Stimulated activated CD4-positive, alpha-beta T cell treated with anti-CD3 and anti-CD28 coated beads, Interleukin-1b, Interleukin-23, amount 100 ng/mL, for 4 hours (primary cell): ENCODE measurements around the gene SEMA3B.

Experiments
- DNase-seq, 2 donors: peaks; one replicate each; pipeline ENCODE4 v3.0.0-alpha.2; 2020; ENCODE audit warnings: low read depth in 2 of 2

SEMA3B gene

DNA sequence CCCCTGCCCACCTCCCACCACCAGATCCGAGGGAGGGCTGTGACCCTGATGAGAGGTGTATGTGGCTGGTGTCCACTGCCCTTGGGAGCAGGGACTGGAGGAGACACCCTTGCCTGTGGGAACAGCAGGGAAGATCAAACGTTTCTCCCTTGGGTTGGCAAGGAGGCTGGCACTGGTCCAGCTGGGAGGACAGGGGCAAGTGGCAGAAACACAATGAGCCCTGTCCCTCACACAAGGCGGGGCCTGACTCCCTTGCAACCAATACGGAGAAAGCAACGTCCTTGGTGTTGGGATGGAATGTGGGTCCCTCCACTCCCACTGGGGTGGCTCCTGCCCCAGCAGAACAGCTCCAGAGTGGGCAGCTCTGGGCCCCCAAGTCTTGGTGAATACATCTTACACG, 48.4 kb downstream of the SEMA3B start:
- DNase-seq = no peak

DNA sequence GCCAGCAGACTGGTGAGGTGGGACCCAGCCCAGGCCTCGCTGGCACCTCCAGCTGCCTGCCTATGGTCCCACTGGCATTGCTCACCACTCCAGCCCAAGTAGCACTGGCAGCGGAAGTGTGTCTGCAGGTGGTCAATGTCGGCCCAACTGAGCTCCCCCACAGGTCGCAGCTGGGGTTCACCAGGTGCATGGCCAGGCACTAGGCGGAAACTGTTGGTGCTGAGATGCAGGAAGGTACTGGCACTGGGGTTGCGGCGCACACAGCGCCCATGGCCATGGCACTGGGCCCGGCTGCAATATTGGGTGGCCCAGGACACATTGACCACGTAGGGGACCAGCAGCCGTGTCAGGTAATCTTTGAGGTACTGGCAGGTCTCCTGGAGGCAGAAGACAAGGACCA, 49.2 kb downstream of the SEMA3B start:
- DNase-seq = no peak

DNA sequence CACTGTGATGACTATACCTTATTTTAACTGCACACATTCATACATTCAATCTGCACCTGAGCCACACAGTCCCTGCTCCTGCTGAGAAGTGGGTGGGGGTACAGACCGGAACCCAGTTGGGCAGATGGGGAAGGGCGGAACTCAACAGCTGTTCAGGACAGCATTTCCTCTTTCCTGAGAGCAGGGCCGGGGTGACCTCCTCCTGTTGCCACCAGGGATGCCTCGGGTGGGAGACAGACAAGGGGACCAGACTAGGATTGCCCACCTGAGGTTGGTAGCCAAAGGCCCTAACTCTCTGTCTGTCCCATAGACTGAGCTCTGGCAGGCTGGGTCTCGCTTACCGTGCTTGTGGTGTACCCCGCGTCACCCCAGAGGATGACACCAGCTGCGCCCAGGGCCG, 49.7 kb downstream of the SEMA3B start:
- no peak for DNase-seq

- no peak for DNase-seq
These were observed 50.4 kb downstream of the SEMA3B start for GRCh38 chr3:50319181-50319893.

GRCh38 chr3:50319894-50320625, 51.1 kb downstream of the SEMA3B start:
- DNase-seq = no peak

DNA sequence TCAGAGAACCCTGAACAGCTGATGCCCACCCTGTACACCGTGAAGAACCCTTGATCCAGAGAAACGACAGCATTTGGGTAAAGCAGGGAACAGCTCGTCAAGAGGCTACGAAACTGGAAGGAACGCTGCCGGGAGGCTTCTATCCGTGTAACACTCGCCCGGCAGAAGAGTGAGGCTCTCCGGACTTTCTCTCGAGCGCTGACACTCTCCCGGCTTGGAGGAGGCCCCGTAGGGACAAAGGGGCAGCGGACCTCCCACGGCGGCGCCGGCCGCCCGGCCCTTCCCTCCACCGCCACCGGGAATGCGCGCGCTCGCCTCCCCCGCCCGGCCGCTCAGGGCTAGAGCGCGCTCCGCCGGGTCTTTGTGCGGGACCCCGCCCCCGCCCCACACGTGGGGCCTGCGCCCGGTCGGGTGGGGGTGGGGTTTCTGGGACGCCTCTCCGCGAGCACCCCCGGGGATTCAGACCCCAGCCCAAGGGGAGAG, 51.9 kb downstream of the SEMA3B start:
- DNase-seq = peak; percentile 54 to 63

- DNase-seq = peak; percentile 68 to 75
These were observed 52.6 kb downstream of the SEMA3B start for GRCh38 chr3:50321336-50322114.

- no peak for DNase-seq
These were observed 53.1 kb downstream of the SEMA3B start for GRCh38 chr3:50322115-50322385.

- DNase-seq = no peak
These were observed 53.6 kb downstream of the SEMA3B start, which contains the start of gene HYAL2 for GRCh38 chr3:50322386-50323091. Gene HYAL2 (minus strand): TSS chr3:50322745. CDS start chr3:50320489, 2,256 bp downstream.

DNA sequence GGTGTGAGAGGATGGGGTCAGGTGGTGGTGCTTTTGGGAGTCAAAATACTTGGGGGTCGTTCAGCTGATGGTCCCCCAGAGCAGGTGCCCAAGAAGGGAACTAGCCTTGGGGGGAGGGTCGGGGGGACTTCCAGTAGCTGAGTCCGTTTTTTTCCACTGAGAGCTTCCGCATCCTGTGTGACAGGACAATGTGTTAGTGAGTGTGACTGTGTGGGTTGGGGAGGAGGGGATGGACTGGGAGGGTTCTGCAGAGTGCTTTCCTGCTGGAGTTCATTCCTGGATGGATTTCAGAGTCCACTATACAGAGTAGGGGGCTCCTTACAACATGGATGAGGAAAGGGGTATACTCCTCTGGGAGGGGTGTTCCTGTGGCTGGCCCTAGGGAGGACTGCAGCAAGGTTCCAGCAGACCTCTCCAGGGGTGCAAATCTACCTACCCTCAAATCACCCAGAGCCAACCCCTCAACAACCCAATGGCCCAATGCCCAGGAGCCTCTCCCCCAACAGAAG, 54.2 kb downstream of the SEMA3B start:
- DNase-seq = no peak

DNA sequence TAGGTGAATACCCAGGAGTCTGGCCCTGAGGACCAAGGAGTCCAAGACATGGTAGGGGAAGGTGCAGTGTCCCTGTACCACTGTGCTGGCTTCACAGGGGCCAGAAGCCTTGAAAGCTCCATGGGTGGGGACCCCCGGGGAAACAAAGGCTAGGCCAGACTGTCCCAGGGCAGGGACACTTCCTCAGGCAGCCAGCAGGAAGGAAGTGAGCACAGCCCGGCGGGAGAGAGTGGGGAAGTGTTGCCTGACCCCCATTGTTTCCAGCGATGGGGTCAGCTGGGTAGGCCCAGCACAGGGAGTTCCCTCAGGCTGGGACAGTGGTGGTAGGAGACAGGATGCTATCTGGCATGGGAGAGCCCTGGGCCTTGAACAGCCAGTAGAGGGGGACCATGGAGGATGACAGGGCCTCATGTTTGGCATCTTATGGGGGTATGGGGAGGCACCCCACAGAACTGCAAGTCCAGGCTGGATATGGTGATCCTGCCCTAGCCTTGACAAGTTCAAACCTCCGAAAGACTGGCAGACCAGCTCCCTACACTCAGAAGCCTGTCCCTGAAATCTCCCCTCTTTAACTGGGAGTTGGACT, 54.8 kb downstream of the SEMA3B start:
- no peak for DNase-seq

DNA sequence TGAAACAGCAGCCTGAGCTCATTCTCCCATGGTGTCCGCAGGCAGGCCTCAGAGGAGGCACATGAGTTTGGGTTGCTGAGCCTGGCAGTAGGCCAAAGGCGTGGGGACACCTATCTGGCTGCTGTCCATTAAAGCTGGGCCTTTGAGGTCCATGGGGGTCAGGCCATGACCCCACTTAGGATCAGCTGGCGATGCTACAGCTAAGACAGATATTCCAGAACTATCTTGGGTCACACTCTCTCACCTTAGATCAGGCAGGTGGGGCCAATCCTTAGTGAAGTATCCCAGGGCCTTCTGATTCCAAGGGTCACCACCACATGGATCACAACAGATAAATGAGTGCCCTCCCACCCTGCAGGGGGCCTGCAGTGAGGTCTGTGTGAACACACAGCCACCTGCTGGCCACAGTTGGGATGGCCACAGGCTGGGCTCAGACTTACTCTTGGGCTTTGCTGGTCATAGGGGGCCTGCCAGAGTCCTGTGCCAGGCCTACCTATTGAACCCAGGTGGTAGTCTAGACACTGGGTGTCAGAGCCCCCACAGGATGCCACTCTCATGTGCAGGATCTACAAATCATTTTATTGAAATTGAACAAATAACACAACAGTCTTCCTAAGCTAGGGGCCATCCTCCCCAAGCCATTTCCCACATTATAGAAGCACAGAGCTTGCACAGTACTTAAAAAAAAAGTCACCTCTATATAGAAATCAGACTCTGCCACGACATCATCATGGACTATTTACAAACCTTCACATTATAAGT, 55.6 kb downstream of the SEMA3B start:
- DNase-seq = peak in 1 of 2 donors; percentile 62

GRCh38 chr3:50325113-50325480, 56.1 kb downstream of the SEMA3B start:
- no peak for DNase-seq

GRCh38 chr3:50325497-50326181, 56.7 kb downstream of the SEMA3B start:
- no peak for DNase-seq

- no peak for DNase-seq
These were observed 57.2 kb downstream of the SEMA3B start for GRCh38 chr3:50326182-50326541.

GRCh38 chr3:50327129-50327528, 58.2 kb downstream of the SEMA3B start:
- DNase-seq = no peak
